GM19193 (cell line): ENCODE data around the gene BBS10.

Experiments
- POLR2A ChIP-seq: IDR thresholded peaks from 4 replicates; pipeline ENCODE4 v1.6.1; 2011; ENCODE audit not compliant: insufficient read depth, insufficient read length; ENCODE audit errors: extremely low read depth

BBS10 gene

GRCh38 chr12:76300297-76300665 is 47.9 kb downstream of the BBS10 start:
- no peak for TF ChIP-seq POLR2A

- no peak for TF ChIP-seq POLR2A
Measured at GRCh38 chr12:76299536-76300296, 48.5 kb downstream of the BBS10 start.
